Psoas muscle (tissue), 8 donors: ENCODE results near the gene CYP2R1. TPM values are rescaled to one million over a fixed set of nuclear protein-coding genes. Genes with fewer than 3 reads are reported as not detected.

Experiments
- ATAC-seq, 4 donors: fragments of 200-7000 bp; cut with Tn5 transposase; one replicate each; pipeline ENCODE4 v1.9.1; 2020; ENCODE audit warnings: moderate library complexity in 3 of 4, mild to moderate bottlenecking in 2 of 4
- DNase-seq, 2 donors: peaks; one replicate each; pipeline ENCODE4 v3.0.0-alpha.2; 2020
- H3K27ac ChIP-seq: fragments of 200-600 bp; one replicate; pipeline ENCODE4 v1.8.0; 2022
- H3K27me3 ChIP-seq, 3 donors: fragments of 200-600 bp in 1 of 3; one replicate each; pipeline versions ENCODE4 v1.6.1 to v1.8.0; 2013 to 2022; ENCODE audit warnings: low read length in 2 of 3, mild to moderate bottlenecking in 2 of 3, moderate library complexity in 1 of 3; ENCODE audit not compliant: insufficient read depth in 3 of 3
- H3K36me3 ChIP-seq, 2 donors: fragments of 200-600 bp in 1 of 2; one replicate each; pipeline versions ENCODE4 v1.6.1 to v1.8.0; 2013 to 2022; ENCODE audit warnings: low read depth in 1 of 2, mild to moderate bottlenecking in 1 of 2, moderate library complexity in 1 of 2; ENCODE audit not compliant: insufficient read depth in 1 of 2
- H3K4me1 ChIP-seq: fragments of 200-600 bp; one replicate; pipeline ENCODE4 v1.8.0; 2022
- H3K4me3 ChIP-seq: fragments of 200-600 bp; one replicate; pipeline ENCODE4 v1.8.0; 2022; ENCODE audit warnings: mild to moderate bottlenecking
- H3K9me3 ChIP-seq: fragments of 200-600 bp; one replicate; pipeline ENCODE4 v1.8.0; 2022
- WGBS, 3 donors: extraction: QIAGEN DNeasy Blood & Tissue Kit; methylation state at CpG; one replicate each; pipeline versions ENCODE4 v1.1.6 to v1.1.7; 2013; 5-methylcytosine and 5-hydroxymethylcytosine counted together
- intact Hi-C, 2 donors: fragments of 100-400 bp; cut with DNase I; formaldehyde crosslinking; loops; one replicate each; pipeline versions ENCODE4 v1.11.0 to v1.14.2; 2022
- polyA plus RNA-seq, 3 donors: library from polyadenylated mRNA; stranded (reverse); fragments of 200-250 nt; gene quantifications; one replicate each; pipeline ENCODE4 v1.2.3, GENCODE V29; 2013
- total RNA-seq, 4 donors: library from RNA; stranded (reverse); fragmentation: NEBNext Ultra II Directional in 2 of 4; extraction: Animal tissue kit (Norgen Biotek cat#: 25700) in 2 of 4; gene quantifications; one replicate each; pipeline versions ENCODE4 v1.2.1 to v1.2.4, GENCODE V29; 2021 to 2023
- TF ChIP-seq, protein P1 (sequence below): fragments of 200-600 bp; IDR thresholded peaks from one replicate; pipeline ENCODE4 v1.8.0; 2022; ENCODE audit warnings: antibody characterized with exemption
- donor health status: healthy with polysubstance abuse.
- donor health status: DM: no; HTN: no; CAD: no; lungs with moderate emphysema.
- donor health status: Bipolar disorder and iron deficiency.
- donor health status: healthy.
- donor health status: DM: yes; HTN: yes; CAD: no.
- donor health status: DM: no; HTN: no; CAD: no.
- donor health status: DM: no; HTN: no; CAD: no.
- donor health status: DM: yes; HTN: yes; CAD: no.

Gene CYP2R1
- total and polyA plus RNA-seq, 7 donors, result 3.1 to 12.6 (median 6.7) TPM

DNA sequence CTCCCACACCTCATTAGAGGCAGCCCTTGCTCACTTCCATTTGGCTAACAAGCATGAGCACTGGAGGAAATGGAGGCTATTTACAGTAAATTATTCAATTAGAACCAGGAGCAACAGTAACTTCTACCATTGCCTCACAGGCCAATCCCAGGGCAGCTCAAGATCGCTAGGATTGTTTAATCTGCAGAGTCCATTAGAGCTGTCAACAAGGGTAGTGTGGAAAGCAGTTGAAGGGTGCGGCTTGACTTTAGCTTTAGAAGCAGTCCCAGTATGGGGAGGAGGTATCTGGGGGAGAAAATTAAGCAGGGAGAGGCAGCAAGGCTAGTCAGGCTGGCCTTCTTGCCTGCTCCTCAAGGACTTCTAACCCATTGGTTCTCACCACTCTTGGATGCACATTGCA lies 38.3 kb upstream of the CYP2R1 start:
- WGBS, 3 donors, result 64 to 87% (median 64%) methylated on average over 2 of the region's 2 CpGs
- DNase-seq (no peak), ATAC-seq (no peak)
- no peak overlapping the region for H3K27ac ChIP-seq
- no peaks in the 10 kb centered on the region for H3K36me3 ChIP-seq
- TF ChIP-seq, protein P1, sequence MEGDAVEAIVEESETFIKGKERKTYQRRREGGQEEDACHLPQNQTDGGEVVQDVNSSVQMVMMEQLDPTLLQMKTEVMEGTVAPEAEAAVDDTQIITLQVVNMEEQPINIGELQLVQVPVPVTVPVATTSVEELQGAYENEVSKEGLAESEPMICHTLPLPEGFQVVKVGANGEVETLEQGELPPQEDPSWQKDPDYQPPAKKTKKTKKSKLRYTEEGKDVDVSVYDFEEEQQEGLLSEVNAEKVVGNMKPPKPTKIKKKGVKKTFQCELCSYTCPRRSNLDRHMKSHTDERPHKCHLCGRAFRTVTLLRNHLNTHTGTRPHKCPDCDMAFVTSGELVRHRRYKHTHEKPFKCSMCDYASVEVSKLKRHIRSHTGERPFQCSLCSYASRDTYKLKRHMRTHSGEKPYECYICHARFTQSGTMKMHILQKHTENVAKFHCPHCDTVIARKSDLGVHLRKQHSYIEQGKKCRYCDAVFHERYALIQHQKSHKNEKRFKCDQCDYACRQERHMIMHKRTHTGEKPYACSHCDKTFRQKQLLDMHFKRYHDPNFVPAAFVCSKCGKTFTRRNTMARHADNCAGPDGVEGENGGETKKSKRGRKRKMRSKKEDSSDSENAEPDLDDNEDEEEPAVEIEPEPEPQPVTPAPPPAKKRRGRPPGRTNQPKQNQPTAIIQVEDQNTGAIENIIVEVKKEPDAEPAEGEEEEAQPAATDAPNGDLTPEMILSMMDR, result no peak
- H3K4me1 ChIP-seq, result no peaks in the 10 kb centered on the region
- H3K27me3 ChIP-seq, result no peaks in the 10 kb centered on the region
- H3K9me3 ChIP-seq, result no peaks in the 10 kb centered on the region
- H3K4me3 ChIP-seq, result no peak overlapping the region
- intact Hi-C loops, result no loop called here

DNA sequence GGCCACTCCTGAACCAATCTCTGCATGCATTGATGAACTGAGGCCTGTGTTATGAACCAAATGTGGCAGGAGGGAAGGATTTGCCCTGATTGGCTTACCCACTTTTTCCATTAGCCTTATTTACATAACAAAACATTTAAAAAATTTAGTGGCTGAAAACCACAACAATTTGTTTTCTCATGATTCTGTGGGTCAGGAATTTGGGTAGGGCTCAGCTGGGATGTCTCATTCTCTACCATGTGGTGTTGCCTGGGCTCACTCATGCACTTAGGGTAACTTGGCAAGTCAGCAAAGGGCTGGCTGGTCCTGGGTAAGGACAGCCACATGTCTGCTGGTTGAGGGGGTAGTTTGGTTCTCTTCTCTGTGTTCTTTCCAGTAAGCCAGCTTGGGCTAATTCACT lies 35.1 kb upstream of the CYP2R1 start:
- Histone ChIP-seq H3K4me3 (no peak overlapping the region), H3K27me3 (no peaks in the 10 kb centered on the region), H3K4me1 (no peaks in the 10 kb centered on the region), H3K9me3 (no peaks in the 10 kb centered on the region), H3K36me3 (no peaks in the 10 kb centered on the region), H3K27ac (no peak overlapping the region)
- DNase-seq, result no peak
- TF ChIP-seq, protein P1, result no peak
- intact Hi-C loops, result no loop called here
- no peak for ATAC-seq

DNA sequence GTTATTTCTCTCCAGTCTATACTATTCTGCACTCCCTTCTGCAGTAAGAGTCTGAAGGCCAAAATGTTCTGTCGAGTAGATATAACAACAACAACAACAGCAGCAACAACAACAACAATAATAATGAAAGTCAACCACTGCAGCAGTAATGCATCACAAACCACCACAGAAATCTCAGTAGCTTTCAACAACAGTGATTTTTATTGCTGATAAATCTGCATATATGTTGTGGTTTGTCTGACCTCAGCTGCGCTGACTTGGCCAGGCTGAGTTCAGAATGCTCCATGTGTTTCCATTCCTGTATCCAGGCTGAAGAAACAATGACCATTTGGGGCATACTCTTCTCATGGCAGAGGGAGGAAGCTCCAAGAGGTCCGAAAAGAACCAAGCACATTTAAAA lies 32.3 kb upstream of the CYP2R1 start:
- 83 to 90% (median 86%) methylated on average over 3 of the region's 3 CpGs for WGBS, 3 donors
- Histone ChIP-seq H3K4me3 (no peak overlapping the region), H3K4me1 (no peaks in the 10 kb centered on the region), H3K9me3 (no peaks in the 10 kb centered on the region), H3K27ac (no peak overlapping the region), H3K27me3 (peaks cover 0 to 2% (median 0%) of the 10 kb centered on the region in 3 donors), H3K36me3 (no peaks in the 10 kb centered on the region)
- DNase-seq (no peak), ATAC-seq (no peak)
- TF ChIP-seq, protein P1, result no peak
- intact Hi-C loops, result no loop called here

DNA sequence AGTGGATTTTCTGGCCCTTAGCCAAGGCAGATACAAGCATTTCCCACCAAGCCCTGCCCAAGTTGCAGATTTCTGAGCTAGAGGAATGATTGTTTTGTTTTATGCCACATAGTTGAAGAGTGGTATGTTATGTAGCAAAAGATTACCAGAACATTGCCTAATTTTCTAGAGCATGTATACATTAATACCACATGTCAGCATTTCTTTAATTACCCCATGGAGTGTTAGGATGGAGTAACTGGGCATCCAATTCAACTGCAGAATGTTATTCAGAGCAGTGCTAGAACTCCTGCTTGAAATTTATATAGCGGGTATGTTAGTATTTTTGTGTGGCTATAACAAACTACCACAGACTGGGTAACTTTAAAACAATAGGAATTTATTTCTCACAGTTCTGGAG lies 24.4 kb upstream of the CYP2R1 start:
- ATAC-seq (no peak), DNase-seq (no peak)
- no peak overlapping the region for H3K4me3 ChIP-seq
- WGBS, 3 donors, result 95 to 100% (median 96%) methylated on average over 1 of the region's 1 CpG
- no peaks in the 10 kb centered on the region for H3K9me3 ChIP-seq
- no peaks in the 10 kb centered on the region for H3K4me1 ChIP-seq
- H3K27me3 ChIP-seq, result peaks cover 0 to 1% (median 0%) of the 10 kb centered on the region in 3 donors
- no peaks in the 10 kb centered on the region for H3K36me3 ChIP-seq
- H3K27ac ChIP-seq, result no peak overlapping the region
- TF ChIP-seq, protein P1, result no peak
- intact Hi-C loops, result no loop called here

GRCh38 chr11:14914536-14914935 lies 22.5 kb upstream of the CYP2R1 start:
- WGBS, 3 donors, result 64 to 66% (median 65%) methylated on average over 3 of the region's 3 CpGs
- Histone ChIP-seq H3K27me3 (no peaks in the 10 kb centered on the region), H3K4me3 (no peak overlapping the region), H3K9me3 (no peaks in the 10 kb centered on the region), H3K36me3 (no peaks in the 10 kb centered on the region), H3K4me1 (no peaks in the 10 kb centered on the region), H3K27ac (no peak overlapping the region)
- intact Hi-C loops, result no loop called here
- ATAC-seq (no peak), DNase-seq (no peak)
- TF ChIP-seq, protein P1, result no peak
